Lung microvascular endothelial cell (primary cell): ENCODE measurements around the gene CENPS. TPM values are rescaled to one million over a fixed set of nuclear protein-coding genes. Genes with fewer than 3 reads are reported as not detected.
"Not testable (repeated sequence)": the region's sequence is repeated elsewhere in the genome, so short reads cannot be mapped to it uniquely, and the experiment has no call there.

Experiments
- DNase-seq, 2 donors: peaks; one replicate each; pipeline versions ENCODE4 v3.0.0 to v3.0.0-alpha.2; 2010; ENCODE audit warnings: low read depth in 2 of 2
- total RNA-seq: library from RNA; depleted of rRNA; stranded (reverse); fragments of >200 nt; gene quantifications from 2 replicates; pipeline ENCODE4 v1.2.1, GENCODE V29; 2014

CENPS gene
- total RNA-seq, 1 donor from 2014 or later = 5.2 TPM

DNA sequence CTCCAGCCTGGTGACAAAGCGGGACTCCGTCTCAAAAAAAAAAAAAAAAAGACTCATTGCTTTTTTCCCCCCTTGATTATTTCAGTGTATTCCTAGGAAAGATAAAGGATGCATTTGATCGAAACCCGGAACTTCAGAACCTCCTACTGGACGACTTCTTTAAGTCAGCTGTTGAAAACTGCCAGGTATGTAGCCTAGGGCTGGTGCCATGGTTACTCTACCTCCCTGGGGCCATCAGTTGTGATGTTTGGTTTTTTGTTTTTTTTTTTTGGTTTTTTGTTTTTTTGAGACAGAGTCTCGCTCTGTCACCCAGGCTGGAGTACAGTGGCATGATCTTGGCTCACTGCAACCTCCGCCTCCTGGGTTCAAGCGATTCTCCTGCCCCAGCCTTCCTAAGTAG lies 11.5 kb upstream of the CENPS start:
- not testable (repeated sequence) for DNase-seq

GRCh38 chr1:10419351-10419750 lies 10.9 kb upstream of the CENPS start:
- DNase-seq = no peak

DNA sequence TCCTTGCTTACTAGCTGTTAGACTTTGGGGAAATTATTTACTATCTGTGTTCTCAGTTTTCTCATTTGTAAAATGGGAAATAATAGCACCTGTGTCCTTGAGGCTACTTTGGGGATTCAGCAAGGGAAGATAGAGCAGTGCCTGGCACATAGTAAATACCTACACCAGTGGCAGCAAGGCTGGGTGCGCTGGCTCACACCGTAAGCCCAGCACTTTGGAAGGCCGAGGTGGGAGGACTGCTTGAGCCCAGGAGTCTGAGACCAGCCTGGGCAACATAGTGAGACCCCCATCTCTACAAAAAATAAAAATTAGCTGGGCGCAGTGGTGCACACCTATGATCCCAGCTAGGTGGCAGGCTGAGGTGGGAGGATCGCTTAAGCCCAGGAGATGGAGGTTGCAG lies 8.6 kb upstream of the CENPS start:
- DNase-seq = no peak

- no peak for DNase-seq
These were observed 6.2 kb upstream of the CENPS start for GRCh38 chr1:10424034-10424433.

- DNase-seq = no peak
These were observed 5.6 kb upstream of the CENPS start for GRCh38 chr1:10424651-10425050.

- not testable (repeated sequence) for DNase-seq
These were observed 4.3 kb upstream of the CENPS start for GRCh38 chr1:10425826-10426534.

DNA sequence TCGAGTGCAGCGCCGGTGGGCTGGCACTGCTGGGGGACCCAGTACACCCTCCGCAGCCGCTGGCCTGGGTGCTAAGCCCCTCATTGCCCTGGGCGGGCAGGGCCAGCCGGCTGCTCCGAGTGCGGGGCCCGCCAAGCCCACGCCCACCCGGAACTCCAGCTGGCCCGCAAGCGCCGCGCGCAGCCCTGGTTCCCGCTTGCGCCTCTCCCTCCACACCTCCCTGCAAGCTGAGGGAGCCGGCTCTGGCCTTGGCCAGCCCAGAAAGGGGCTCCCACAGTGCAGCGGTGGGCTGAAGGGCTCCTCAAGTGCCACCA lies 3.7 kb upstream of the CENPS start:
- DNase-seq = not testable (repeated sequence)

- DNase-seq = no peak
These were observed 1.2 kb upstream of the CENPS start for GRCh38 chr1:10428984-10429383.

DNA sequence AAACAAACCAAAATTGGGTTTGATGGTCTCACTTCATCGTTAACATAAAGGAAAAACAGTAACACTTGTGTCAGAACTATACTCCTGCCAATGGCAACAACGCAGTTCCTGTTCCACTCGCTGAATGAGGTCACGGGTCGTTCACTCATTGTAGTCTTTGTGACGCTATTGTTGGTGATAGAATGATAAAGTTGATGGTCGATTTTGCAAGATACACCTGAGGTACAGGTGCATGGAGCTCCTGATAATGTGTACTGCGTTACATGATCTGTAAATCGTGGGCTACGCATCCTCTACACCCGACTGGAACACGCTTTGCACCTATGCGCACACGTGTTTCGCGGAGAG lies 391 bp upstream of the CENPS start:
- DNase-seq = peak; percentile 73 to 96

GRCh38 chr1:10431070-10431730 lies 967 bp downstream of the CENPS start:
- DNase-seq = no peak

GRCh38 chr1:10432910-10433700 lies 2.9 kb downstream of the CENPS start:
- no peak for DNase-seq

DNA sequence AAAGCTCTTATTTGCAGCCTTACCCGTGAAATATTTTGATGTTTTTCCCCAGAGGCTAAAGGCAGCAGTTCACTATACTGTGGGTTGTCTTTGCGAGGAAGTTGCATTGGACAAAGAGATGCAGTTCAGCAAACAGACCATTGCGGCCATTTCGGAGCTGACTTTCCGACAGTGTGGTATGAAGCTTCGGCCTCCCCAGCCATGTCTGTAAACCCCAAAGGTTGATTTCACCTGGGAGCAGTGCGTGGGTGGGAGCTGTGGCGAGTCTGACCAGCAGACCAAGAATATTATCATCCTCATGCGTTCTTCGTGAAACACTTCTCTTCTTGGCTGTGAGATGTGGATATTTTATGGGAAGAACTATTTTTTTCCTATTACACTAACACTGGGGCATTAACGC lies 3.6 kb downstream of the CENPS start:
- no peak for DNase-seq

DNA sequence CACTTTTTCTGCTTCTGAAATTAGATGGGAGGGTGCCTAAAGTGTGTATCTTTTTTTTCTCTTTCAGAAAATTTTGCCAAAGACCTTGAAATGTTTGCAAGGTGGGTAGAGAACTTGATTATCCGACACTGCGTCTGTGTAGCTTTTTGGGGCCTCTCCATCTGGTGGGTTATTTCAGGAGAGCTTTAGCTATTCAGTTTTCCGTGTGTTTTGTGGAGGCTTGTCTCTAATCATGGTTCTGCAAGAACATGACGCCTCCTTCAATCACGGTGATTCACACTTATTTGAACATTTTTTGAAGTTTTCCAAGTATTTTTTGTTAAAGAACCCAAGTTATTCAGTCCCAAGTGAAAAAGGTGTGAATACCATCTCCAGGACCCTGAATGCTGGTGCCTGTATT lies 4.4 kb downstream of the CENPS start:
- DNase-seq = no peak

- DNase-seq = no peak
These were observed 6.8 kb downstream of the CENPS start for GRCh38 chr1:10437052-10437451.

DNA sequence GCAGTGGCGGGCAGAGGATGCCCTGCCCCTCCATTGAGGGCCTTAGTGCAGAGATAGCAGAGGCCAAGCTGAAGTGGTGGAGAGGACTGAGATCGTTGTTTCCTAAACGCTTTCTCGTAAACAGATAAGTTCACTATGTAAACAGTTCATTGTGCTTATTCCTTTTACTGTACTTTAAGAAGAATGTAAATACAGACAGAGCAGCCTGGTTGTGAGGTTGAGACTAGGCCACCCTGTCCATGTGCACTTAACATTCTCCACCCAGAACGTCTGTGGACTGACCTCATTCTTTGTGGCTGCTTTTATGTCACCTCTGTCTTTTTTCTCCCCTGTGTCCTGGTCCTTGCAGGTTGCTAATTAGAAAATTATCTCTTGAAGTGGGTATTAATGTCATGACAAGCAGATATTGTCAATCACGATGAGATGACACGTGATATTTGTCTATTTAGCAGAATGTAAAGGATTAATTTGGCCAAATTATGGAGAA lies 8.5 kb downstream of the CENPS start:
- DNase-seq = no peak

DNA sequence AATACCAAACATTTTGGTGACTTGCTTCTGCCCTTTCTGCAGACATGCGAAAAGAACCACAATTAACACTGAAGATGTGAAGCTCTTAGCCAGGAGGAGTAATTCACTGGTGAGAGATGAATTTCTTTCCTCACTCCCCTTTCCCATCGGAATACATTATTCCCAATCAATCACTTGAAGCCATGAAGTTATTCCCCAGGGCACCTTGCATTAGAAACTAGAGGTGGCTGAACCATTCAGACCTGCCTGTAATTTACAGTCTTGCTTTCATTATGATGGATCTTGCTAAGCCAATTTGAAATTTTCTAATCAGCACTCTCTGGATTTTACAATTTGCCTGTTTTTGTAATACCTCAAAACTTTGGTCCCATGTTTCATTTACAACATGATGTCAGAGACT lies 10.1 kb downstream of the CENPS start:
- no peak for DNase-seq

GRCh38 chr1:10440794-10441193 lies 10.6 kb downstream of the CENPS start:
- DNase-seq = no peak

DNA sequence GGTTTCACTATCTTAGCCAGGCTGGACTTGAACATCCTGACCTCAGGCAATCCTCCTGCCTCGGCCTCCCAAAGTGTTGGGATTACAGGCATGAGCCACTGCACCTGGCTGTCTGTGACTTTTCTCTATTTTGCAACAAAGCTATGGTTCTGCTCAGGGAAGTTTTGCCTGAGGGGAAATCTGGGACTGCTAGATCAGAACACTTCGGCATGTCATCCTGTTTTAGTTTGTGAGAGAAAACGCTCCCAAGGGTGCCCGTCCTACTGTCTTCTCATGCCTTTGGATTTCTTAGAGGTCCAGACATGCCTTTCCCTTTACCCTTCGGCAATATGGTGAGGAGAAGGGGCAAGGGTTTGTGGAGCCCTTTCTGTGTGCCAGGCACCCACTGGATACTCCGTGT lies 14.0 kb downstream of the CENPS start:
- DNase-seq = no peak

DNA sequence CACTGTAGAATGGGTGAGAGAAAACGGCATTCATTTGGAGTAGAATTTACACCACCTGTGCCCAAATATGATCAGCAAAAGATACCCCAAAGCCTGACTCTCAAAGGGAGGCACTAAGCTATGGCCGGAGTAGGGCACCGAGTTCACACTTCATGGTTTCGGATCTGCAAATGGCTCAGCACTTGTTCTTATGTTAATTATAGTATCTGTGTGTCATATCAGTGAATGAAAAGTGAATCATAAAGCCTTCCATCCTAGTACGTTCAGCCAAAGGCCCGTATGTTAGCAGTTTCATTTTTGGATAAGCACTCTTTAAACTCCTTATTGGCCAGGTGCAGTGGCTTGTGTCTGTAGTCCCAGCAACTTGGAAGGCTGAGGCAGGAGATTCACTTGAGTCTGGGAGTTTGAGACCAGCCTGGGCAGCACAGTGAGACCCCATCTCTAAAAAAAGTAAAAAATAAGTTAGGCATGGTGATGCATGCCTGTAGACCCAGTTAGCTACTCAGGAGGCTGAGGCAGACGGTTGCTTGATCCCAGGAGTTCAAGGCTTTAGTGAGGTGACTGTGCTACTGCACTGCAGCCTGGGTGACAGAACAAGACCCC lies 14.7 kb downstream of the CENPS start:
- DNase-seq = peak in 1 of 2 donors; percentile 24

- DNase-seq = no peak
These were observed 16.7 kb downstream of the CENPS start for GRCh38 chr1:10446790-10447422.

GRCh38 chr1:10449751-10450150 lies 19.5 kb downstream of the CENPS start, which contains the start of gene CORT:
Gene CORT (plus strand): TSS chr1:10450031. CDS start chr1:10450224, 193 bp downstream.
- DNase-seq = no peak
